ENCODE measurements around the gene C3orf38. TPM values are rescaled to one million over a fixed set of nuclear protein-coding genes. Genes with fewer than 3 reads are reported as not detected.

Gene C3orf38
- polyA plus RNA-seq, 3 donors = 9.1 to 25.4 (median 24.9) TPM

DNA sequence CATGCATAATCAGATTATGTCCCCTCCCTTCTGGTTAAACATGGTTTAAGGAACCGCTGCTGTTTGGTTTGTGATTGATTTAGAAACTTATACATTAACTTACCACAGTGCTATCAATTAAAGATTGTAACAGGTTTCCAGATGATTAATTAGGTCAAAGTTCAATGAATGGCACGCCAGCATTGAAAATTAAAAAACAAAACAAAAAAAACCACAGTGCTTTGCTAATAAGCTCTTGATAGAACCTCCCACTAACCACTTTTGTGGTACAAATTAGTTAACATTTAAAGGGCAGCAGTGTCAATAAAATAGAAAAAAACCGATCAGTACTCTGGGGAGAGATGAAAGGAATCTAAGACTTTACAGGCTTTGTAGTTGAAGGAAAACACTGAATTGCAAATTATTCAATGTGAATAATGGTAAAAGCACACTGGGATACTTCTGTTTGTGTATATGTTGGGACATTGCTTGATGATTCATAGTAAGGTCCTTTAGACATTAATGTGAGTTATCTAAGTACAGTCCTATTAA, 7.6 kb upstream of the C3orf38 start:
- Histone ChIP-seq H2AFZ (ENCODE audit: insufficient read depth, low read depth, low read length, poor library complexity, severe bottlenecking) (no peak overlapping the region), H3K27me3 (ENCODE audit: control insufficient read depth in 2 of 2, insufficient read depth in 2 of 2, low read length in 2 of 2) (no peaks in the 10 kb centered on the region), H3K4me1 (ENCODE audit: control insufficient read depth in 1 of 2, insufficient read depth in 2 of 2, low read length in 2 of 2) (no peaks in the 10 kb centered on the region), H4K20me1 (ENCODE audit: insufficient read depth, low read length) (no peaks in the 10 kb centered on the region), H3K79me2 (ENCODE audit: insufficient read depth, low read length) (peaks cover 5% of the 10 kb centered on the region), H3K9me3 (replicated peaks in 1 of 2; ENCODE audit: control insufficient read depth in 1 of 2, insufficient read depth in 1 of 2, low read length in 2 of 2) (no peaks in the 10 kb centered on the region), H3K9ac (ENCODE audit: insufficient read depth, low read length, poor library complexity, severe bottlenecking) (no peak overlapping the region), H3K27ac (ENCODE audit: low read depth in 1 of 2, low read length in 2 of 2) (no peak overlapping the region), H3K36me3 (replicated peaks in 1 of 2; ENCODE audit: control insufficient read depth in 1 of 2, insufficient read depth in 2 of 2, low read length in 2 of 2) (peaks cover 46 to 54% of the 10 kb centered on the region in 2 donors), H3K4me3 (replicated peaks in 1 of 3; ENCODE audit: low read depth in 2 of 3, low read length in 3 of 3) (no peak overlapping the region), H3K4me2 (replicated peaks; ENCODE audit: extremely low read depth, low read length, poor library complexity, severe bottlenecking) (no peak overlapping the region)
- no CpG with 5 or more reads among the region's 3 CpGs for WGBS (ENCODE audit: insufficient coverage)
- Mint-ChIP-seq H3K27me3 (ENCODE audit: low read depth in 3 of 3) (no peaks in the 10 kb centered on the region), H3K4me1 (peaks cover 4% of the 10 kb centered on the region), H3K36me3 (peaks cover 35 to 44% of the 10 kb centered on the region in 2 donors), H3K27ac (no peak overlapping the region), H3K9me3 (no peaks in the 10 kb centered on the region), H3K4me3 (no peak overlapping the region)
- no peak for DNase-seq
- intact Hi-C loops (cut with micrococcal nuclease) = no loop called here
- TF ChIP-seq, protein P1, sequence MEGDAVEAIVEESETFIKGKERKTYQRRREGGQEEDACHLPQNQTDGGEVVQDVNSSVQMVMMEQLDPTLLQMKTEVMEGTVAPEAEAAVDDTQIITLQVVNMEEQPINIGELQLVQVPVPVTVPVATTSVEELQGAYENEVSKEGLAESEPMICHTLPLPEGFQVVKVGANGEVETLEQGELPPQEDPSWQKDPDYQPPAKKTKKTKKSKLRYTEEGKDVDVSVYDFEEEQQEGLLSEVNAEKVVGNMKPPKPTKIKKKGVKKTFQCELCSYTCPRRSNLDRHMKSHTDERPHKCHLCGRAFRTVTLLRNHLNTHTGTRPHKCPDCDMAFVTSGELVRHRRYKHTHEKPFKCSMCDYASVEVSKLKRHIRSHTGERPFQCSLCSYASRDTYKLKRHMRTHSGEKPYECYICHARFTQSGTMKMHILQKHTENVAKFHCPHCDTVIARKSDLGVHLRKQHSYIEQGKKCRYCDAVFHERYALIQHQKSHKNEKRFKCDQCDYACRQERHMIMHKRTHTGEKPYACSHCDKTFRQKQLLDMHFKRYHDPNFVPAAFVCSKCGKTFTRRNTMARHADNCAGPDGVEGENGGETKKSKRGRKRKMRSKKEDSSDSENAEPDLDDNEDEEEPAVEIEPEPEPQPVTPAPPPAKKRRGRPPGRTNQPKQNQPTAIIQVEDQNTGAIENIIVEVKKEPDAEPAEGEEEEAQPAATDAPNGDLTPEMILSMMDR (IDR thresholded peaks at IDR 0.05) = no peak

DNA sequence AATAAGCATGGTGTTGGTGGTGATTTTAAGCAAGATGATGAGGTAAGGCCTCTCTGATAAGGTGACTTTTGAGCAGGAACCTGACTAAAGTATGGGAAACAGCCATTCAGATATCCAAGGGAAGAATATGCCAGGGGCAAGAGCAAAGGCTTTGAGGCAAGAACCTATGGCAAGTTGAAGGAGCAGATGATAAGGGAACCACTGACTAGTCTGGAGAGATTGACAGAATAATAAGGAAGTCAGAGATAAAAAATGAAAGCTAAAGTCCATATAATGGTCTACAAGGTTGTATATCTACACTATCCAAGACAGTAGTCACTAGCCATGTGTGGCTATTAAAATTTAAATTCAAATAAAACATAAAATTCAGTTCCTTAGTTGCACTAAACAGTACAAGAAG, 2.5 kb upstream of the C3orf38 start:
- H3K27me3 Mint-ChIP-seq (ENCODE audit: low read depth in 3 of 3) = peaks cover 0 to 2% (median 0%) of the 10 kb centered on the region in 3 donors

More for the DNA sequence above, 2.5 kb upstream of the C3orf38 start:
- Histone ChIP-seq H3K9ac (ENCODE audit: insufficient read depth, low read length, poor library complexity, severe bottlenecking) (no peak overlapping the region), H3K79me2 (ENCODE audit: insufficient read depth, low read length) (peaks cover 39% of the 10 kb centered on the region), H3K4me3 (replicated peaks in 1 of 3; ENCODE audit: low read depth in 2 of 3, low read length in 3 of 3) (no peak overlapping the region), H4K20me1 (ENCODE audit: insufficient read depth, low read length) (peaks cover 8% of the 10 kb centered on the region), H3K27ac (ENCODE audit: low read depth in 1 of 2, low read length in 2 of 2) (no peak overlapping the region), H3K36me3 (replicated peaks in 1 of 2; ENCODE audit: control insufficient read depth in 1 of 2, insufficient read depth in 2 of 2, low read length in 2 of 2) (peaks cover 3 to 4% of the 10 kb centered on the region in 2 donors), H3K27me3 (ENCODE audit: control insufficient read depth in 2 of 2, insufficient read depth in 2 of 2, low read length in 2 of 2) (no peaks in the 10 kb centered on the region), H3K9me3 (replicated peaks in 1 of 2; ENCODE audit: control insufficient read depth in 1 of 2, insufficient read depth in 1 of 2, low read length in 2 of 2) (no peaks in the 10 kb centered on the region), H2AFZ (ENCODE audit: insufficient read depth, low read depth, low read length, poor library complexity, severe bottlenecking) (no peak overlapping the region), H3K4me1 (ENCODE audit: control insufficient read depth in 1 of 2, insufficient read depth in 2 of 2, low read length in 2 of 2) (peaks cover 20 to 27% of the 10 kb centered on the region in 2 donors), H3K4me2 (replicated peaks; ENCODE audit: extremely low read depth, low read length, poor library complexity, severe bottlenecking) (no peak overlapping the region)
- intact Hi-C loops (cut with micrococcal nuclease) = loop anchor here in 1 of 2 donors (5.0 kb wide), 1 partner anchor 90 kb away; the partner anchor contains the start of genes CGGBP1 and ZNF654
- Mint-ChIP-seq H3K9me3 (no peaks in the 10 kb centered on the region), H3K36me3 (peaks cover 3 to 4% of the 10 kb centered on the region in 2 donors), H3K4me3 (no peak overlapping the region), H3K27ac (no peak overlapping the region), H3K4me1 (peaks cover 33% of the 10 kb centered on the region)
- DNase-seq = no peak
- TF ChIP-seq, protein P1 (IDR thresholded peaks at IDR 0.05) = no peak

All from CD14-positive monocyte (primary cell).